NCI-H1417 (cell line): Measurements from ENCODE around the gene CCDC120.

Experiments used
- DNase-seq, 3 experiments: peaks; one replicate each; lab custom pipeline; 2025; lab: John Stamatoyannopoulos, UW

The CCDC120 gene

GRCh38 chrX:49101629-49101984 lies 42.8 kb downstream of the CCDC120 start:
- peak in 1 of 3 experiments; percentile 53 for DNase-seq

GRCh38 chrX:49102190-49102589 lies 43.4 kb downstream of the CCDC120 start:
- no peak for DNase-seq

- DNase-seq = peak in 1 of 3 experiments; percentile 4
Observed at GRCh38 chrX:49103637-49104036, 44.8 kb downstream of the CCDC120 start.

- no peak for DNase-seq
Observed at GRCh38 chrX:49106296-49106695, 47.5 kb downstream of the CCDC120 start.

- DNase-seq = peak in 2 of 3 experiments; percentile 9 to 19
Observed at GRCh38 chrX:49106930-49107329, 48.1 kb downstream of the CCDC120 start.

GRCh38 chrX:49108641-49109040 lies 49.8 kb downstream of the CCDC120 start:
- DNase-seq = no peak

- no peak for DNase-seq
Observed at GRCh38 chrX:49110417-49110816, 51.6 kb downstream of the CCDC120 start.

- no peak for DNase-seq
Observed at GRCh38 chrX:49111791-49112190, 53.0 kb downstream of the CCDC120 start.

GRCh38 chrX:49116076-49116475 lies 57.3 kb downstream of the CCDC120 start:
- no peak for DNase-seq

- DNase-seq = no peak
Observed at GRCh38 chrX:49116716-49117115, 57.9 kb downstream of the CCDC120 start.

GRCh38 chrX:49117581-49117980 lies 58.8 kb downstream of the CCDC120 start:
- no peak for DNase-seq
